ENCODE results near the gene EGFL7.

Gene EGFL7

GRCh38 chr9:136662326-136662655 lies 425 bp upstream of the EGFL7 start:
- no peak overlapping the region for H3K4me3 ChIP-seq (ENCODE audit: low read depth, low read length)
- no peak for DNase-seq (ENCODE audit: low read depth)
- in situ Hi-C loops (cut with HindIII; ENCODE audit: low sequenced_read_pairs), result no loop called here
- TF ChIP-seq CTCF (IDR thresholded peaks at IDR 0.05; ENCODE audit: low read depth, low read length, missing control alignments), result no peak

- TF ChIP-seq CTCF (IDR thresholded peaks at IDR 0.05; ENCODE audit: low read depth, low read length, missing control alignments), result no peak
- no peak overlapping the region for H3K4me3 ChIP-seq (ENCODE audit: low read depth, low read length)
- in situ Hi-C loops (cut with HindIII; ENCODE audit: low sequenced_read_pairs), result no loop called here
- no peak for DNase-seq (ENCODE audit: low read depth)
Measured at GRCh38 chr9:136664000-136664915, 1.5 kb downstream of the EGFL7 start.

- no peak for TF ChIP-seq CTCF (IDR thresholded peaks at IDR 0.05; ENCODE audit: low read depth, low read length, missing control alignments)
- in situ Hi-C loops (cut with HindIII; ENCODE audit: low sequenced_read_pairs), result no loop called here
- H3K4me3 ChIP-seq (ENCODE audit: low read depth, low read length), result peak overlapping the region; percentile 33
- DNase-seq (ENCODE audit: low read depth), result no peak
Measured at GRCh38 chr9:136665111-136665703, 2.5 kb downstream of the EGFL7 start.

- H3K4me3 ChIP-seq (ENCODE audit: low read depth, low read length), result peak overlapping the region; percentile 33
- no peak for DNase-seq (ENCODE audit: low read depth)
- TF ChIP-seq CTCF (IDR thresholded peaks at IDR 0.05; ENCODE audit: low read depth, low read length, missing control alignments), result no peak
- in situ Hi-C loops (cut with HindIII; ENCODE audit: low sequenced_read_pairs), result no loop called here
Measured at GRCh38 chr9:136665704-136666371, 3.1 kb downstream of the EGFL7 start.

GRCh38 chr9:136666372-136667213 lies 3.9 kb downstream of the EGFL7 start:
- TF ChIP-seq CTCF (IDR thresholded peaks at IDR 0.05; ENCODE audit: low read depth, low read length, missing control alignments), result no peak
- peak overlapping the region; percentile 21 for H3K4me3 ChIP-seq (ENCODE audit: low read depth, low read length)
- DNase-seq (ENCODE audit: low read depth), result no peak
- in situ Hi-C loops (cut with HindIII; ENCODE audit: low sequenced_read_pairs), result no loop called here

Data from astrocyte of the cerebellum (primary cell).